ENCODE results near the gene LRRC36. TPM values are rescaled to one million over a fixed set of nuclear protein-coding genes. Genes with fewer than 3 reads are reported as not detected.

Gene LRRC36
- total and polyA plus RNA-seq, 2 donors (not counting 3 experiments of a cell fraction or from before 2014, with no cell fraction given) = 0.30 to 2.0 TPM

GRCh38 chr16:67364600-67365235 lies 38.1 kb downstream of the LRRC36 start:
- FAIRE-seq = no peak
- dilution Hi-C loops (cut with MboI; ENCODE audit: extremely low pct_ligation_motif_present, low sequenced_read_pairs) (no loop called here), intact Hi-C loops (cut with micrococcal nuclease) (no loop called here)
- Histone ChIP-seq H3K4me1 (ENCODE audit: control insufficient read depth, extremely low read depth, insufficient read depth, low read length) (peaks cover 7% of the 10 kb centered on the region), H3K36me3 (ENCODE audit: control insufficient read depth in 2 of 2, extremely low read depth in 1 of 2, insufficient read depth in 2 of 2, low read length in 2 of 2) (no peaks in the 10 kb centered on the region), H4K20me1 (replicated peaks; ENCODE audit: control insufficient read depth, extremely low read depth, insufficient read depth, low read length) (no peaks in the 10 kb centered on the region), H3K79me2 (ENCODE audit: control insufficient read depth, insufficient read depth, low read length) (no peaks in the 10 kb centered on the region), H3K27ac (ENCODE audit: insufficient read depth, low read depth, low read length) (no peak overlapping the region), H2AFZ (ENCODE audit: low read depth, low read length) (peak overlapping the region; percentile 71), H3K27me3 (ENCODE audit: control insufficient read depth in 2 of 2, insufficient read depth in 2 of 2, low read length in 2 of 2) (peaks cover 14 to 20% of the 10 kb centered on the region in 2 experiments), H3K9ac (replicated peaks; ENCODE audit: extremely low read depth, insufficient read depth, low read length) (no peak overlapping the region), H3K9me1 (replicated peaks; ENCODE audit: control insufficient read depth, extremely low read depth, insufficient read depth, low read length) (no peaks in the 10 kb centered on the region), H3K9me3 (replicated peaks; ENCODE audit: control insufficient read depth, insufficient read depth, low read length) (no peaks in the 10 kb centered on the region), H3K4me3 (replicated peaks in 1 of 3; ENCODE audit: insufficient read depth in 1 of 3, low read depth in 1 of 3, low read length in 3 of 3) (no peak overlapping the region), H3K4me2 (ENCODE audit: insufficient read depth, low read length) (peak overlapping the region; percentile 49)
- ChIA-PET CTCF (interaction anchor here (0.6 to 1.6 kb wide), 11 partner anchors 9 to 166 kb away, joined by 3 to 6 read pairs (median 4); partner anchors contain the start of genes ELMO3, KCTD19, LRRC36 and TPPP3), POLR2A (no interaction called here)
- DNase-seq (ENCODE audit: low read depth, low spot score) = peak; percentile 23
- no TSS peak for BruUV-seq (replicated peaks)
- no peak for TF ChIP-seq EZH2 (IDR thresholded peaks at IDR 0.05; ENCODE audit: borderline replicate concordance, low read depth, low read length, severe bottlenecking)
- TF ChIP-seq FOS (IDR thresholded peaks at IDR 0.05; ENCODE audit: borderline replicate concordance, insufficient read depth, low read length) = no peak
- TF ChIP-seq MAX (IDR thresholded peaks at IDR 0.05; ENCODE audit: insufficient read depth, insufficient read length) = no peak
- no peak for TF ChIP-seq POLR2A (IDR thresholded peaks at IDR 0.05; ENCODE audit: low read depth, low read length)
- TF ChIP-seq, protein P1, sequence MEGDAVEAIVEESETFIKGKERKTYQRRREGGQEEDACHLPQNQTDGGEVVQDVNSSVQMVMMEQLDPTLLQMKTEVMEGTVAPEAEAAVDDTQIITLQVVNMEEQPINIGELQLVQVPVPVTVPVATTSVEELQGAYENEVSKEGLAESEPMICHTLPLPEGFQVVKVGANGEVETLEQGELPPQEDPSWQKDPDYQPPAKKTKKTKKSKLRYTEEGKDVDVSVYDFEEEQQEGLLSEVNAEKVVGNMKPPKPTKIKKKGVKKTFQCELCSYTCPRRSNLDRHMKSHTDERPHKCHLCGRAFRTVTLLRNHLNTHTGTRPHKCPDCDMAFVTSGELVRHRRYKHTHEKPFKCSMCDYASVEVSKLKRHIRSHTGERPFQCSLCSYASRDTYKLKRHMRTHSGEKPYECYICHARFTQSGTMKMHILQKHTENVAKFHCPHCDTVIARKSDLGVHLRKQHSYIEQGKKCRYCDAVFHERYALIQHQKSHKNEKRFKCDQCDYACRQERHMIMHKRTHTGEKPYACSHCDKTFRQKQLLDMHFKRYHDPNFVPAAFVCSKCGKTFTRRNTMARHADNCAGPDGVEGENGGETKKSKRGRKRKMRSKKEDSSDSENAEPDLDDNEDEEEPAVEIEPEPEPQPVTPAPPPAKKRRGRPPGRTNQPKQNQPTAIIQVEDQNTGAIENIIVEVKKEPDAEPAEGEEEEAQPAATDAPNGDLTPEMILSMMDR (IDR thresholded peaks at IDR 0.05; ENCODE audit: extremely low read depth in 1 of 2, insufficient read depth in 1 of 2, low read depth in 1 of 2, low read length in 2 of 2) = no peak
- no peak for TF ChIP-seq GATA2 (IDR thresholded peaks at IDR 0.05; ENCODE audit: insufficient read depth, insufficient read length, low read depth, low read length)
- no peak for TF ChIP-seq JUN (IDR thresholded peaks at IDR 0.05; ENCODE audit: borderline replicate concordance, insufficient read depth, insufficient read length, low read depth)
- TF ChIP-seq MYC (IDR thresholded peaks at IDR 0.05; ENCODE audit: low read depth, low read length) = no peak
- TF ChIP-seq POLR2AphosphoS5 (IDR thresholded peaks at IDR 0.05; ENCODE audit: insufficient read depth, low read depth, low read length) = no peak
